ENCODE measurements around the gene FKBP4.
A peak's percentile ranks its signal among the peaks of the same experiment; 100 is the strongest.

The FKBP4 gene, protein sequence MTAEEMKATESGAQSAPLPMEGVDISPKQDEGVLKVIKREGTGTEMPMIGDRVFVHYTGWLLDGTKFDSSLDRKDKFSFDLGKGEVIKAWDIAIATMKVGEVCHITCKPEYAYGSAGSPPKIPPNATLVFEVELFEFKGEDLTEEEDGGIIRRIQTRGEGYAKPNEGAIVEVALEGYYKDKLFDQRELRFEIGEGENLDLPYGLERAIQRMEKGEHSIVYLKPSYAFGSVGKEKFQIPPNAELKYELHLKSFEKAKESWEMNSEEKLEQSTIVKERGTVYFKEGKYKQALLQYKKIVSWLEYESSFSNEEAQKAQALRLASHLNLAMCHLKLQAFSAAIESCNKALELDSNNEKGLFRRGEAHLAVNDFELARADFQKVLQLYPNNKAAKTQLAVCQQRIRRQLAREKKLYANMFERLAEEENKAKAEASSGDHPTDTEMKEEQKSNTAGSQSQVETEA

GRCh38 chr12:2794736-2795289, at the start of gene FKBP4:
FKBP4 (plus strand) TSS chr12:2794970; CDS start chr12:2795140, 170 bp downstream.
- H3K27ac ChIP-seq = no peak within 1 kb of the TSS
- TF ChIP-seq, protein P1, sequence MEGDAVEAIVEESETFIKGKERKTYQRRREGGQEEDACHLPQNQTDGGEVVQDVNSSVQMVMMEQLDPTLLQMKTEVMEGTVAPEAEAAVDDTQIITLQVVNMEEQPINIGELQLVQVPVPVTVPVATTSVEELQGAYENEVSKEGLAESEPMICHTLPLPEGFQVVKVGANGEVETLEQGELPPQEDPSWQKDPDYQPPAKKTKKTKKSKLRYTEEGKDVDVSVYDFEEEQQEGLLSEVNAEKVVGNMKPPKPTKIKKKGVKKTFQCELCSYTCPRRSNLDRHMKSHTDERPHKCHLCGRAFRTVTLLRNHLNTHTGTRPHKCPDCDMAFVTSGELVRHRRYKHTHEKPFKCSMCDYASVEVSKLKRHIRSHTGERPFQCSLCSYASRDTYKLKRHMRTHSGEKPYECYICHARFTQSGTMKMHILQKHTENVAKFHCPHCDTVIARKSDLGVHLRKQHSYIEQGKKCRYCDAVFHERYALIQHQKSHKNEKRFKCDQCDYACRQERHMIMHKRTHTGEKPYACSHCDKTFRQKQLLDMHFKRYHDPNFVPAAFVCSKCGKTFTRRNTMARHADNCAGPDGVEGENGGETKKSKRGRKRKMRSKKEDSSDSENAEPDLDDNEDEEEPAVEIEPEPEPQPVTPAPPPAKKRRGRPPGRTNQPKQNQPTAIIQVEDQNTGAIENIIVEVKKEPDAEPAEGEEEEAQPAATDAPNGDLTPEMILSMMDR (IDR thresholded peaks at IDR 0.05; ENCODE audit: low read depth, low read length, missing control alignments) = no peak
- no peaks in the 10 kb centered on the region for H3K27me3 ChIP-seq (replicated peaks)
- H3K4me3 ChIP-seq (ENCODE audit: low read depth, low read length) = peak within 1 kb of the TSS; percentile 82
- DNase-seq = peak; percentile 61
- H3K36me3 ChIP-seq (replicated peaks) = peaks cover 21% of the 10 kb centered on the region
- in situ Hi-C loops (cut with HindIII; ENCODE audit: low pct_ligation_motif_present, low sequenced_read_pairs) = no loop called here

GRCh38 chr12:2745655-2746054, 49.1 kb upstream of the FKBP4 start:
- in situ Hi-C loops (cut with HindIII; ENCODE audit: low pct_ligation_motif_present, low sequenced_read_pairs) = no loop called here
- H3K4me3 ChIP-seq (ENCODE audit: low read depth, low read length) = no peak overlapping the region
- TF ChIP-seq, protein P1 (IDR thresholded peaks at IDR 0.05; ENCODE audit: low read depth, low read length, missing control alignments) = no peak
- H3K27me3 ChIP-seq (replicated peaks) = no peaks in the 10 kb centered on the region
- no peak overlapping the region for H3K27ac ChIP-seq
- DNase-seq = no peak
- H3K36me3 ChIP-seq (replicated peaks) = no peaks in the 10 kb centered on the region

DNA sequence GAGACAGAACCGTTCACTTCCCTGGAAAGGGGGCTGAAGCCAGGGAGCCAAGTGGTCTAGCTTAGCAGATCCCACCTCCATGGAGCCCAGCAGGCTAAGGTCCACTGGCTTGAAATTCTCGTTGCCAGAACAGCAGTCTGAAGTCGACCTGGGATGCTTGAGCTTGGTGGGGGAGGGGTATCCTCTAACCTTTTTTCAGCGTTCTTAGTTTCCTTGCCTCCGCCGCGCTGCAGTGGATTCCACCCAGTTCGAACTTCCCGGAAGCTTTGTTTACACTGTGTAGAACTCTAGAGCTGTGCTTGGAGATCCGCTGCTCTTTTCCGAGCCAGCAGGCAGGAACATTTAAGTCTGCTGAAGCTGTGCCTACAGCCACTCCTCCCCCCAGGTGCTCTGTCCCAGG, 45.2 kb upstream of the FKBP4 start:
- peaks cover 5% of the 10 kb centered on the region for H3K27me3 ChIP-seq (replicated peaks)
- no peak overlapping the region for H3K27ac ChIP-seq
- TF ChIP-seq, protein P1 (IDR thresholded peaks at IDR 0.05; ENCODE audit: low read depth, low read length, missing control alignments) = no peak
- no peaks in the 10 kb centered on the region for H3K36me3 ChIP-seq (replicated peaks)
- H3K4me3 ChIP-seq (ENCODE audit: low read depth, low read length) = no peak overlapping the region
- DNase-seq = no peak
- in situ Hi-C loops (cut with HindIII; ENCODE audit: low pct_ligation_motif_present, low sequenced_read_pairs) = no loop called here

DNA sequence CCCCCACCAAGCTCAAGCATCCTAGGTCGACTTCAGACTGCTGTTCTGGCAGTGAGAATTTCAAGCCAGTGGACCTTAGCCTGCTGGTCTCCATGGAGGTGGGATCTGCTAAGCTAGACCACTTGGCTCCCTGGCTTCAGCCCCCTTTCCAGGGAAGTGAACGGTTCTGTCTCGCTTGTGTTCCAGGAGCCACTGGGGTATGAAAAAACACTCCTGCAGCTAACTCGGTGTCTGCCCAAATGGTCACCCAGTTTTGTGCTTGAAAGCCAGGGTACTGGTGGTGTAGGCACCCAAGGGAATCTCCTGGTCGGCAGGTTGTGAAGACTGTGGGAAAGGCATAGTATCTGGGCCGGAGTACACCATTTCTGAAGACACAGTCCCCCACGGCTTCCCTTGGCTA, 44.6 kb upstream of the FKBP4 start:
- Histone ChIP-seq H3K4me3 (ENCODE audit: low read depth, low read length) (no peak overlapping the region), H3K27ac (no peak overlapping the region), H3K36me3 (replicated peaks) (no peaks in the 10 kb centered on the region), H3K27me3 (replicated peaks) (peaks cover 5% of the 10 kb centered on the region)
- no peak for DNase-seq
- in situ Hi-C loops (cut with HindIII; ENCODE audit: low pct_ligation_motif_present, low sequenced_read_pairs) = no loop called here
- TF ChIP-seq, protein P1 (IDR thresholded peaks at IDR 0.05; ENCODE audit: low read depth, low read length, missing control alignments) = no peak

- no peak overlapping the region for H3K27ac ChIP-seq
- peaks cover 5% of the 10 kb centered on the region for H3K27me3 ChIP-seq (replicated peaks)
- no peak for DNase-seq
- no peaks in the 10 kb centered on the region for H3K36me3 ChIP-seq (replicated peaks)
- TF ChIP-seq, protein P1 (IDR thresholded peaks at IDR 0.05; ENCODE audit: low read depth, low read length, missing control alignments) = no peak
- H3K4me3 ChIP-seq (ENCODE audit: low read depth, low read length) = no peak overlapping the region
- in situ Hi-C loops (cut with HindIII; ENCODE audit: low pct_ligation_motif_present, low sequenced_read_pairs) = no loop called here
These were observed 43.5 kb upstream of the FKBP4 start for GRCh38 chr12:2751230-2751629.
